Testis (tissue), 2 donors: ENCODE data around the gene ARHGEF2.

Source experiments
- POLR2A ChIP-seq: fragments of 450-650 bp; IDR thresholded peaks from one replicate; pipeline ENCODE4 v1.6.1; 2017; ENCODE audit warnings: antibody characterized with exemption, mild to moderate bottlenecking, moderate library complexity
- TF ChIP-seq, protein P1 (sequence below), 3 experiments: fragments of 450-650 bp in 2 of 3; fragments of 200-600 bp in 1 of 3; sonication (generic) in 1 of 3; IDR thresholded peaks; one replicate each; pipeline ENCODE4 v1.5.1; 2016 to 2019; ENCODE audit warnings: antibody characterized with exemption in 3 of 3, mild to moderate bottlenecking in 2 of 3, moderate library complexity in 1 of 3

DNA sequence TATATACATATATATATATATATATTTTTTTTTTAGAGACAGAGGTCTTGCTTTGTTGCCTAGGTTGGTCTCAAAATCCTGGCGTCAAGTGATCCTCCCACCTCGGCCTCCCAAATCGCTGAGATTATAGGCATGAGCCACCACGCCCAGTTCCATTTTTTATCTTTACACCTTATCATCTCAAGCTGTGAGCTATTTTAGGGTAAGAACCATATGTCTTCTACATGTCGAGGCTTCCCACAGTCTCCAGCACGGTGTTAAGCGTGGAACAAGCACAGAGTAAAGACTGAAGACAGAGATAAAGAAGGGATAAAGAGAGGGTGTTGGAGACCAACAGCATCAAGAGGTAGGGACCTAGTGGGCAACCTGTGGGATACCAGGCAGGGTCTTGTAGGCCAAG lies 14.2 kb downstream of the ARHGEF2 start:
- TF ChIP-seq, protein P1, sequence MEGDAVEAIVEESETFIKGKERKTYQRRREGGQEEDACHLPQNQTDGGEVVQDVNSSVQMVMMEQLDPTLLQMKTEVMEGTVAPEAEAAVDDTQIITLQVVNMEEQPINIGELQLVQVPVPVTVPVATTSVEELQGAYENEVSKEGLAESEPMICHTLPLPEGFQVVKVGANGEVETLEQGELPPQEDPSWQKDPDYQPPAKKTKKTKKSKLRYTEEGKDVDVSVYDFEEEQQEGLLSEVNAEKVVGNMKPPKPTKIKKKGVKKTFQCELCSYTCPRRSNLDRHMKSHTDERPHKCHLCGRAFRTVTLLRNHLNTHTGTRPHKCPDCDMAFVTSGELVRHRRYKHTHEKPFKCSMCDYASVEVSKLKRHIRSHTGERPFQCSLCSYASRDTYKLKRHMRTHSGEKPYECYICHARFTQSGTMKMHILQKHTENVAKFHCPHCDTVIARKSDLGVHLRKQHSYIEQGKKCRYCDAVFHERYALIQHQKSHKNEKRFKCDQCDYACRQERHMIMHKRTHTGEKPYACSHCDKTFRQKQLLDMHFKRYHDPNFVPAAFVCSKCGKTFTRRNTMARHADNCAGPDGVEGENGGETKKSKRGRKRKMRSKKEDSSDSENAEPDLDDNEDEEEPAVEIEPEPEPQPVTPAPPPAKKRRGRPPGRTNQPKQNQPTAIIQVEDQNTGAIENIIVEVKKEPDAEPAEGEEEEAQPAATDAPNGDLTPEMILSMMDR (IDR thresholded peaks at IDR 0.05), result no peak
- TF ChIP-seq POLR2A, result no peak
